Measurements from ENCODE around the gene ILKAP.

The ILKAP gene

GRCh38 chr2:238131761-238132462 lies 71.6 kb downstream of the ILKAP start:
- 0 out of 2 replicates have a peak, but pooled peaks cover 2% of the 10 kb centered on the region for H3K27me3 ChIP-seq (ENCODE audit: insufficient read depth, low read depth)
- no peak overlapping the region for H3K4me2 ChIP-seq
- H3K4me1 ChIP-seq (ENCODE audit: low read depth, poor library complexity, severe bottlenecking): no peaks in the 10 kb centered on the region
- no peak overlapping the region for H3K27ac ChIP-seq
- H2AFZ ChIP-seq (ENCODE audit: low read depth): no peak overlapping the region
- no peak overlapping the region for H3K4me3 ChIP-seq (IDR thresholded peaks at IDR 0.05; ENCODE audit: insufficient read depth, low read depth, low read length)
- H3K36me3 ChIP-seq (ENCODE audit: insufficient read depth): no peaks in the 10 kb centered on the region
- H4K20me1 ChIP-seq (ENCODE audit: insufficient read depth): no peaks in the 10 kb centered on the region
- H3K79me2 ChIP-seq (ENCODE audit: insufficient read depth, low read depth): no peaks in the 10 kb centered on the region
- no peak for TF ChIP-seq CTCF (conservative IDR thresholded peaks at IDR 0.05; ENCODE audit: low read depth, low read length)
- no peak overlapping the region for H3K9ac ChIP-seq

GRCh38 chr2:238130696-238131628 lies 72.5 kb downstream of the ILKAP start:
- H3K27ac ChIP-seq: no peak overlapping the region
- H3K79me2 ChIP-seq (ENCODE audit: insufficient read depth, low read depth): no peaks in the 10 kb centered on the region
- TF ChIP-seq CTCF (conservative IDR thresholded peaks at IDR 0.05; ENCODE audit: low read depth, low read length): no peak
- 0 out of 2 replicates have a peak, but pooled peaks cover 2% of the 10 kb centered on the region for H3K27me3 ChIP-seq (ENCODE audit: insufficient read depth, low read depth)
- no peaks in the 10 kb centered on the region for H4K20me1 ChIP-seq (ENCODE audit: insufficient read depth)
- no peaks in the 10 kb centered on the region for H3K4me1 ChIP-seq (ENCODE audit: low read depth, poor library complexity, severe bottlenecking)
- H3K9ac ChIP-seq: no peak overlapping the region
- H3K36me3 ChIP-seq (ENCODE audit: insufficient read depth): no peaks in the 10 kb centered on the region
- H2AFZ ChIP-seq (ENCODE audit: low read depth): no peak overlapping the region
- no peak overlapping the region for H3K4me3 ChIP-seq (IDR thresholded peaks at IDR 0.05; ENCODE audit: insufficient read depth, low read depth, low read length)
- H3K4me2 ChIP-seq: no peak overlapping the region

- H2AFZ ChIP-seq (ENCODE audit: low read depth): no peak overlapping the region
- H3K4me3 ChIP-seq (IDR thresholded peaks at IDR 0.05; ENCODE audit: insufficient read depth, low read depth, low read length): no peak overlapping the region
- H3K79me2 ChIP-seq (ENCODE audit: insufficient read depth, low read depth): no peaks in the 10 kb centered on the region
- no peak overlapping the region for H3K27ac ChIP-seq
- H3K4me2 ChIP-seq: no peak overlapping the region
- H4K20me1 ChIP-seq (ENCODE audit: insufficient read depth): no peaks in the 10 kb centered on the region
- H3K36me3 ChIP-seq (ENCODE audit: insufficient read depth): no peaks in the 10 kb centered on the region
- H3K4me1 ChIP-seq (ENCODE audit: low read depth, poor library complexity, severe bottlenecking): no peaks in the 10 kb centered on the region
- no peak overlapping the region for H3K9ac ChIP-seq
- H3K27me3 ChIP-seq (ENCODE audit: insufficient read depth, low read depth): 0 out of 2 replicates have a peak, but pooled peaks cover 2% of the 10 kb centered on the region
- no peak for TF ChIP-seq CTCF (conservative IDR thresholded peaks at IDR 0.05; ENCODE audit: low read depth, low read length)
These were observed 73.3 kb downstream of the ILKAP start for GRCh38 chr2:238130111-238130695.

- Histone ChIP-seq H3K4me3 (IDR thresholded peaks at IDR 0.05; ENCODE audit: insufficient read depth, low read depth, low read length) (no peak overlapping the region), H3K27me3 (ENCODE audit: insufficient read depth, low read depth) (0 out of 2 replicates have a peak, but pooled peaks cover 2% of the 10 kb centered on the region), H2AFZ (ENCODE audit: low read depth) (no peak overlapping the region), H3K4me1 (ENCODE audit: low read depth, poor library complexity, severe bottlenecking) (no peaks in the 10 kb centered on the region), H3K36me3 (ENCODE audit: insufficient read depth) (no peaks in the 10 kb centered on the region), H4K20me1 (ENCODE audit: insufficient read depth) (no peaks in the 10 kb centered on the region), H3K79me2 (ENCODE audit: insufficient read depth, low read depth) (no peaks in the 10 kb centered on the region), H3K27ac (no peak overlapping the region), H3K9ac (no peak overlapping the region), H3K4me2 (no peak overlapping the region)
- TF ChIP-seq CTCF (conservative IDR thresholded peaks at IDR 0.05; ENCODE audit: low read depth, low read length): no peak
These were observed 74.1 kb downstream of the ILKAP start for GRCh38 chr2:238129166-238130010.
